Erythroblast (primary cell): ENCODE measurements around the gene MTA2.

ENCODE experiments used
- GATA1 ChIP-seq: IDR thresholded peaks from 2 replicates; pipeline ENCODE4 v1.6.1; 2011; ENCODE audit warnings: low read depth, mild to moderate bottlenecking, control low read depth, low read length, moderate library complexity
- POLR2A ChIP-seq: IDR thresholded peaks from 2 replicates; pipeline ENCODE4 v1.6.1; 2011; ENCODE audit warnings: mild to moderate bottlenecking, low read length

DNA sequence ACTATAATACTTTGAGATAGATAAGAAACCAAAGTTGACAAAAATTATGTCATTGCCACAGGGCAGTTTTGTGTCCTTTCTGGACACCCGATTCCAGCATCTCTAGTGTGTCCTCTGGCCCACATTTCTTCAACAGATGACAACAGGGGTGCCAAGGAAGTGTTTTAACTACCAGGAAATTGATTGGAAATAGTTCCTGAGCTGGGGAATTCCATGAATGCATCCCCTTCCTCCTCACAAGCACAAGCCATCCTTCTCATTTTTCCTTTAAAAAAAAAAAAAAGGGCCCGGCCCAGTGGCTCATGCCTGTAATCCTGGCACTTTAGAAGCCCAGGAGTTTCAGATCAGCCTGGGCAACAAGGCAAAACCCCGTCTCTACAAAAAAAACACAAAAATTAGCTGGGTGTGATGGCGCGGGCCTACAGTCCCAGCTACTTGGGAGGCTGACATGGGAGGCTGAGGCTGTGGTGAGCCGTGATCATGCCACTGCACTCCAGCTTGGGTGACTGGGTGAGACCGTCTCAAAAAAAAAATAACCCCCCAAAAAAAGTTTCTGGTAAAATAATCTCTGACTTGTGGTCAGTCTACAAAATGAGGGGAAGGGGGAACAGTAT, 20.9 kb upstream of the MTA2 start:
- TF ChIP-seq POLR2A: no peak
- no peak for TF ChIP-seq GATA1
